ENCODE data around the gene PJA1.

The PJA1 gene

GRCh38 chrX:69124108-69124507, 41.1 kb downstream of the PJA1 start:
- in situ Hi-C loops (cut with HindIII; ENCODE audit: low pct_ligation_motif_present, low pct_unique_long_range_greater_than_20kb, low sequenced_read_pairs) = no loop called here

GRCh38 chrX:69123481-69123880, 41.8 kb downstream of the PJA1 start:
- in situ Hi-C loops (cut with HindIII; ENCODE audit: low pct_ligation_motif_present, low pct_unique_long_range_greater_than_20kb, low sequenced_read_pairs) = no loop called here
- DNase-seq = no peak

More at GRCh38 chrX:69124108-69124507, 41.1 kb downstream of the PJA1 start:
- no peak for DNase-seq

GRCh38 chrX:69121321-69122000, 43.8 kb downstream of the PJA1 start:
- DNase-seq = no peak
- in situ Hi-C loops (cut with HindIII; ENCODE audit: low pct_ligation_motif_present, low pct_unique_long_range_greater_than_20kb, low sequenced_read_pairs) = no loop called here

- DNase-seq = no peak
- in situ Hi-C loops (cut with HindIII; ENCODE audit: low pct_ligation_motif_present, low pct_unique_long_range_greater_than_20kb, low sequenced_read_pairs) = no loop called here
Observed at GRCh38 chrX:69120476-69120875, 44.8 kb downstream of the PJA1 start.

- in situ Hi-C loops (cut with HindIII; ENCODE audit: low pct_ligation_motif_present, low pct_unique_long_range_greater_than_20kb, low sequenced_read_pairs) = no loop called here
- no peak for DNase-seq
Observed at GRCh38 chrX:69119122-69119521, 46.1 kb downstream of the PJA1 start.

- DNase-seq = no peak
Observed at GRCh38 chrX:69117876-69118526, 47.3 kb downstream of the PJA1 start.

GRCh38 chrX:69116077-69116476, 49.2 kb downstream of the PJA1 start:
- DNase-seq = no peak
- in situ Hi-C loops (cut with HindIII; ENCODE audit: low pct_ligation_motif_present, low pct_unique_long_range_greater_than_20kb, low sequenced_read_pairs) = no loop called here

More at GRCh38 chrX:69117876-69118526, 47.3 kb downstream of the PJA1 start:
- in situ Hi-C loops (cut with HindIII; ENCODE audit: low pct_ligation_motif_present, low pct_unique_long_range_greater_than_20kb, low sequenced_read_pairs) = no loop called here

- no peak for DNase-seq
- in situ Hi-C loops (cut with HindIII; ENCODE audit: low pct_ligation_motif_present, low pct_unique_long_range_greater_than_20kb, low sequenced_read_pairs) = no loop called here
Observed at GRCh38 chrX:69113723-69114122, 51.5 kb downstream of the PJA1 start.
